Fibroblast of pulmonary artery (primary cell): ENCODE measurements around the gene MSI2.

Experiments
- DNase-seq: peaks from one replicate; pipeline ENCODE4 v3.0.0-alpha.2; 2010; ENCODE audit warnings: low read depth
- H3K4me3 ChIP-seq: replicated peaks from 2 replicates; pipeline ENCODE4 v1.5.1; 2011; ENCODE audit warnings: low read depth, mild to moderate bottlenecking, control low read depth, low read length, moderate library complexity
- CTCF ChIP-seq: IDR thresholded peaks from 2 replicates; pipeline ENCODE4 v1.5.1; 2011; ENCODE audit warnings: mild to moderate bottlenecking, control low read depth, low read length, inconsistent platforms; ENCODE audit errors: missing control alignments

MSI2 gene

GRCh38 chr17:57502022-57502421 is 245.7 kb downstream of the MSI2 start:
- no peak overlapping the region for H3K4me3 ChIP-seq
- TF ChIP-seq CTCF = no peak
- no peak for DNase-seq

- no peak for DNase-seq
- no peak for TF ChIP-seq CTCF
- no peak overlapping the region for H3K4me3 ChIP-seq
Observed at GRCh38 chr17:57502811-57503241, 246.5 kb downstream of the MSI2 start.

- TF ChIP-seq CTCF = no peak
- no peak for DNase-seq
Observed at GRCh38 chr17:57504208-57504607, 247.9 kb downstream of the MSI2 start.

GRCh38 chr17:57505841-57506773 is 249.8 kb downstream of the MSI2 start:
- H3K4me3 ChIP-seq = no peak overlapping the region
- DNase-seq = no peak
- TF ChIP-seq CTCF = no peak

More at GRCh38 chr17:57504208-57504607, 247.9 kb downstream of the MSI2 start:
- H3K4me3 ChIP-seq = no peak overlapping the region

GRCh38 chr17:57506774-57507127 is 250.4 kb downstream of the MSI2 start:
- DNase-seq = no peak
- TF ChIP-seq CTCF = no peak
- no peak overlapping the region for H3K4me3 ChIP-seq

- DNase-seq = no peak
- no peak for TF ChIP-seq CTCF
- no peak overlapping the region for H3K4me3 ChIP-seq
Observed at GRCh38 chr17:57507828-57508227, 251.5 kb downstream of the MSI2 start.

GRCh38 chr17:57508671-57509070 is 252.3 kb downstream of the MSI2 start:
- DNase-seq = no peak
- no peak overlapping the region for H3K4me3 ChIP-seq
- TF ChIP-seq CTCF = no peak
